Progenitor cell of endocrine pancreas (in vitro differentiated cells): ENCODE results near the gene ATP6V1G1. TPM values are rescaled to one million over a fixed set of nuclear protein-coding genes. Genes with fewer than 3 reads are reported as not detected.

Experiments
- DNase-seq: peaks from one replicate; pipeline ENCODE4 v3.0.0; 2021; ENCODE audit warnings: low spot score; ENCODE audit not compliant: unreplicated experiment
- H3K27ac Mint-ChIP-seq: 2 replicates; pipeline ENCODE4 v1.8.0; 2021; ENCODE audit warnings: mild to moderate bottlenecking, moderate library complexity, mixed read lengths
- H3K27me3 Mint-ChIP-seq: 2 replicates; pipeline ENCODE4 v1.8.0; 2021; ENCODE audit warnings: mixed read lengths
- H3K36me3 Mint-ChIP-seq: 2 replicates; pipeline ENCODE4 v1.8.0; 2022; ENCODE audit warnings: mixed read lengths; ENCODE audit not compliant: insufficient read depth
- H3K4me1 Mint-ChIP-seq: 2 replicates; pipeline ENCODE4 v1.8.0; 2021; ENCODE audit warnings: low read depth, mixed read lengths
- H3K4me3 Mint-ChIP-seq: 2 replicates; pipeline ENCODE4 v1.8.0; 2021; ENCODE audit warnings: low read depth, mild to moderate bottlenecking, moderate library complexity, mixed read lengths
- H3K9me3 Mint-ChIP-seq: 2 replicates; pipeline ENCODE4 v1.8.0; 2021; ENCODE audit warnings: low read depth, mixed read lengths
- CTCF ChIP-seq: fragments of 200-600 bp; sonication (generic); IDR thresholded peaks from one replicate; pipeline ENCODE4 v1.5.0; 2021; ENCODE audit warnings: antibody characterized with exemption, mild to moderate bottlenecking; ENCODE audit not compliant: unreplicated experiment
- total RNA-seq: library from RNA; stranded (reverse); gene quantifications from 2 replicates; pipeline ENCODE4 v1.2.1, GENCODE V29; 2021

The ATP6V1G1 gene
- total RNA-seq, 1 donor from 2014 or later: 123 TPM

- no peak for TF ChIP-seq CTCF
- no peaks in the 10 kb centered on the region for H3K9me3 Mint-ChIP-seq
- H3K4me3 Mint-ChIP-seq: no peak overlapping the region
- no peaks in the 10 kb centered on the region for H3K36me3 Mint-ChIP-seq
- no peak overlapping the region for H3K27ac Mint-ChIP-seq
- no peak for DNase-seq
- H3K4me1 Mint-ChIP-seq: no peaks in the 10 kb centered on the region
- peaks cover 17% of the 10 kb centered on the region for H3K27me3 Mint-ChIP-seq
These were observed 40.7 kb upstream of the ATP6V1G1 start for GRCh38 chr9:114546851-114547250.

GRCh38 chr9:114549697-114550330, 37.8 kb upstream of the ATP6V1G1 start:
- TF ChIP-seq CTCF: no peak
- Mint-ChIP-seq H3K9me3 (no peaks in the 10 kb centered on the region), H3K27me3 (peaks cover 17% of the 10 kb centered on the region), H3K36me3 (no peaks in the 10 kb centered on the region), H3K27ac (no peak overlapping the region), H3K4me1 (no peaks in the 10 kb centered on the region), H3K4me3 (no peak overlapping the region)
- DNase-seq: no peak

DNA sequence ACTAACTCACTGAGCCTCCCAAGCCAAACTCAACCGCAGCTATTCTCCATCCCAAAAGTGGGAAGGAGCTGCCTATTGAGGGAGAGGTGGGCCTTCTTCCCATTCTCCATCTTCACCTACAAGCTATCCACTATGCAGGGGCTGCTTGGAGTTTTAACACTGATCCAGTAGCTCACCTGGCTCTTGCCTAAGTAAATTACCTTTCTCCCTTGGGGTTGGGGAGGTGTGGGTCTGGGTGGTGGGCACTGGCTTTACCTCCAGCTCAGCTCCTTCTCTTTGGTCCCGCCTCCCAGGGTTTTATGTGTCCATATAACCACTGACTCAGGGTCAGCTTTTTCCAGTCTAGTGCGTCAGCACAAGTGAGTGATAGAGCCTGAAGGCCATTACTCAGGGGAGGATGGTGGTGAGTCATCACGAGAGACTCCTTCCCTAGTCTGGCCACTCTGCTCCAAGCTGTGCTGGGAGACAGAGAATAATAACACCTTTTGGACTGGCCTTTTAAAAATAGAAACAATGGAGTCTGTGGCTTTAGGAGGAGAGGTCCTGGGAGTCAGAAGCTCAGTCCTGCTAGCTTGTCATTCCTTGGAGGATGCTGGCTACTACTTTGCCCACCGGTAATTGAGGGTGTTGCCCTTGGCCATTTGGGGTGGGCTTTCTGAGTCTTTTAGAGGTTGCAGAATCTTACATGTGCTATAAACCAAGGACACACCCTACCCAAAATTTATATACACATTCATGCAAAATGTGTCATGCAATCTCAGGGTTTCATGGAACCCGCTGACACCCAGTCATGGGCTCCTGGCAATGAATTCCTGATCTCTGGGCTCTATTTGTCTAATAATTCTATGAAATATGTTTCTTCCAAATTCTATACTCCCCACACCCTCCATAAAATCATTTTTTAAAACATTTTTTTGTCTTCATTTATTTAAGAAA, 35.6 kb upstream of the ATP6V1G1 start:
- H3K36me3 Mint-ChIP-seq: no peaks in the 10 kb centered on the region
- peaks cover 13% of the 10 kb centered on the region for H3K27me3 Mint-ChIP-seq
- no peak for DNase-seq
- TF ChIP-seq CTCF: no peak
- no peaks in the 10 kb centered on the region for H3K4me1 Mint-ChIP-seq
- H3K27ac Mint-ChIP-seq: peak overlapping the region; percentile 6
- peaks cover 3% of the 10 kb centered on the region for H3K9me3 Mint-ChIP-seq
- no peak overlapping the region for H3K4me3 Mint-ChIP-seq

DNA sequence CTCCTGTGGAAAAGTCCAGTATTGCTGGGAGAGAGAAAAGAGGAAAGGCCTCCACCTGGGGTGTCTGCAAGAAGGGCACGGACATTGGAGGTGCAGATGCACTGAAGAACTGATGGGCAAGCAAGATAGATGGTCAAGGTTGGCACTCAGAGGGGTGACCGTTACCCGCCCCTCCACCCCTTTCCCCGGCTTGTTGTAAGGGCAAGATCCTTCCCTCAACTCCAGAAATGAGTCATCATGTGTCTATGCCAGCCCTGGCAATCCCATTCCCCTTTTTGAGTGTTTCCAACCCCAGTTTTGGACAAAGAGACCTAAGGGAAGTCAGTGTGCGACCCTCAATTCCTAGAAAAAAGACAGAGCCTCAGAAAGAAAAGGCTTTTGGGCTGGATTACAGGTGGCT, 34.9 kb upstream of the ATP6V1G1 start:
- H3K36me3 Mint-ChIP-seq: no peaks in the 10 kb centered on the region
- H3K4me1 Mint-ChIP-seq: peaks cover under 1% of the 10 kb centered on the region
- peaks cover 6% of the 10 kb centered on the region for H3K27me3 Mint-ChIP-seq
- DNase-seq: no peak
- H3K27ac Mint-ChIP-seq: no peak overlapping the region
- TF ChIP-seq CTCF: no peak
- H3K4me3 Mint-ChIP-seq: no peak overlapping the region
- H3K9me3 Mint-ChIP-seq: peaks cover 3% of the 10 kb centered on the region

GRCh38 chr9:114553202-114553601, 34.4 kb upstream of the ATP6V1G1 start:
- peaks cover 6% of the 10 kb centered on the region for H3K27me3 Mint-ChIP-seq

More at GRCh38 chr9:114553202-114553601, 34.4 kb upstream of the ATP6V1G1 start:
- DNase-seq: no peak
- no peak overlapping the region for H3K4me3 Mint-ChIP-seq
- H3K27ac Mint-ChIP-seq: no peak overlapping the region
- H3K4me1 Mint-ChIP-seq: peaks cover 4% of the 10 kb centered on the region
- TF ChIP-seq CTCF: no peak
- no peaks in the 10 kb centered on the region for H3K36me3 Mint-ChIP-seq
- peaks cover 3% of the 10 kb centered on the region for H3K9me3 Mint-ChIP-seq
